ENCODE measurements around the gene RNF151. TPM values are rescaled to one million over a fixed set of nuclear protein-coding genes. Genes with fewer than 3 reads are reported as not detected.
"Not testable (repeated sequence)": the region's sequence is repeated elsewhere in the genome, so short reads cannot be mapped to it uniquely, and the experiment has no call there.

The RNF151 gene
- total RNA-seq, 3 donors from 2014 or later, result 0.40 to 0.42 TPM; not detected in 1

- no peak for DNase-seq
- Mint-ChIP-seq H3K36me3 (ENCODE audit: insufficient read depth) (no peaks in the 10 kb centered on the region), H3K27me3 (ENCODE audit: low read depth) (no peaks in the 10 kb centered on the region), H3K4me1 (ENCODE audit: low read depth) (peaks cover 27% of the 10 kb centered on the region), H3K4me3 (no peak overlapping the region), H3K9me3 (no peaks in the 10 kb centered on the region)
- ATAC-seq, result no peak
Measured at GRCh38 chr16:1945559-1946391, 20.9 kb upstream of the RNF151 start.

- DNase-seq, result no peak
- H3K4me1 Mint-ChIP-seq (ENCODE audit: low read depth), result peaks cover 22% of the 10 kb centered on the region
- no peaks in the 10 kb centered on the region for H3K9me3 Mint-ChIP-seq
- no peaks in the 10 kb centered on the region for H3K36me3 Mint-ChIP-seq (ENCODE audit: insufficient read depth)
- no peak for ATAC-seq
- H3K4me3 Mint-ChIP-seq, result no peak overlapping the region
- no peaks in the 10 kb centered on the region for H3K27me3 Mint-ChIP-seq (ENCODE audit: low read depth)
Measured at GRCh38 chr16:1946495-1947368, 19.9 kb upstream of the RNF151 start.

- Mint-ChIP-seq H3K4me1 (ENCODE audit: low read depth) (peaks cover 17% of the 10 kb centered on the region), H3K36me3 (ENCODE audit: insufficient read depth) (no peaks in the 10 kb centered on the region), H3K27me3 (ENCODE audit: low read depth) (no peaks in the 10 kb centered on the region), H3K4me3 (no peak overlapping the region), H3K9me3 (no peaks in the 10 kb centered on the region)
- DNase-seq (no peak), ATAC-seq (no peak)
Measured at GRCh38 chr16:1947369-1947670, 19.3 kb upstream of the RNF151 start.

- Mint-ChIP-seq H3K4me1 (ENCODE audit: low read depth) (peaks cover 4% of the 10 kb centered on the region), H3K27me3 (ENCODE audit: low read depth) (no peaks in the 10 kb centered on the region), H3K4me3 (no peak overlapping the region), H3K36me3 (ENCODE audit: insufficient read depth) (no peaks in the 10 kb centered on the region), H3K9me3 (no peaks in the 10 kb centered on the region)
- no peak for ATAC-seq
- DNase-seq, result no peak
Measured at GRCh38 chr16:1949507-1949906, 17.1 kb upstream of the RNF151 start.

- H3K4me1 Mint-ChIP-seq (ENCODE audit: low read depth), result peaks cover 2% of the 10 kb centered on the region
- H3K9me3 Mint-ChIP-seq, result no peaks in the 10 kb centered on the region
- H3K27me3 Mint-ChIP-seq (ENCODE audit: low read depth), result no peaks in the 10 kb centered on the region
- ATAC-seq (no peak), DNase-seq (no peak)
- H3K4me3 Mint-ChIP-seq, result no peak overlapping the region
- no peaks in the 10 kb centered on the region for H3K36me3 Mint-ChIP-seq (ENCODE audit: insufficient read depth)
Measured at GRCh38 chr16:1950047-1950446, 16.6 kb upstream of the RNF151 start.

- no peaks in the 10 kb centered on the region for H3K9me3 Mint-ChIP-seq
- DNase-seq (no peak), ATAC-seq (no peak)
- no peak overlapping the region for H3K4me3 Mint-ChIP-seq
- H3K27me3 Mint-ChIP-seq (ENCODE audit: low read depth), result no peaks in the 10 kb centered on the region
- H3K36me3 Mint-ChIP-seq (ENCODE audit: insufficient read depth), result no peaks in the 10 kb centered on the region
- peaks cover 2% of the 10 kb centered on the region for H3K4me1 Mint-ChIP-seq (ENCODE audit: low read depth)
Measured at GRCh38 chr16:1950559-1950958, 16.1 kb upstream of the RNF151 start.

- no peaks in the 10 kb centered on the region for H3K36me3 Mint-ChIP-seq (ENCODE audit: insufficient read depth)
- ATAC-seq (no peak), DNase-seq (no peak)
- no peak overlapping the region for H3K4me3 Mint-ChIP-seq
- peaks cover 2% of the 10 kb centered on the region for H3K4me1 Mint-ChIP-seq (ENCODE audit: low read depth)
- no peaks in the 10 kb centered on the region for H3K27me3 Mint-ChIP-seq (ENCODE audit: low read depth)
- H3K9me3 Mint-ChIP-seq, result no peaks in the 10 kb centered on the region
Measured at GRCh38 chr16:1953734-1954133, 12.9 kb upstream of the RNF151 start.

GRCh38 chr16:1957434-1958142 lies 9.1 kb upstream of the RNF151 start:
- not testable (repeated sequence) for H3K4me3 Mint-ChIP-seq; H3K9me3 Mint-ChIP-seq; DNase-seq; ATAC-seq; H3K27me3 Mint-ChIP-seq (ENCODE audit: low read depth)
- Mint-ChIP-seq H3K4me1 (ENCODE audit: low read depth) (peaks cover 22% of the 10 kb centered on the region), H3K36me3 (ENCODE audit: insufficient read depth) (peaks cover 13% of the 10 kb centered on the region)

GRCh38 chr16:1958143-1958491 lies 8.5 kb upstream of the RNF151 start:
- peaks cover 23% of the 10 kb centered on the region for H3K4me1 Mint-ChIP-seq (ENCODE audit: low read depth)
- not testable (repeated sequence) for DNase-seq; H3K9me3 Mint-ChIP-seq; ATAC-seq; H3K4me3 Mint-ChIP-seq; H3K27me3 Mint-ChIP-seq (ENCODE audit: low read depth)
- H3K36me3 Mint-ChIP-seq (ENCODE audit: insufficient read depth), result peaks cover 18% of the 10 kb centered on the region

GRCh38 chr16:1958715-1959268 lies 7.9 kb upstream of the RNF151 start:
- DNase-seq (no peak), ATAC-seq (no peak)
- Mint-ChIP-seq H3K36me3 (ENCODE audit: insufficient read depth) (peaks cover 23% of the 10 kb centered on the region), H3K4me1 (ENCODE audit: low read depth) (peaks cover 26% of the 10 kb centered on the region), H3K4me3 (peak overlapping the region; percentile 92), H3K9me3 (no peaks in the 10 kb centered on the region), H3K27me3 (ENCODE audit: low read depth) (no peaks in the 10 kb centered on the region)

GRCh38 chr16:1959269-1960039 lies 7.2 kb upstream of the RNF151 start, which contains the start of gene NDUFB10:
Gene NDUFB10 (plus strand): TSS chr16:1959538. CDS start chr16:1959625, 87 bp downstream.
- H3K27me3 Mint-ChIP-seq (ENCODE audit: low read depth), result no peaks in the 10 kb centered on the region
- peak; percentile 63 to 68 for ATAC-seq
- no peaks in the 10 kb centered on the region for H3K9me3 Mint-ChIP-seq
- peaks cover 28% of the 10 kb centered on the region for H3K36me3 Mint-ChIP-seq (ENCODE audit: insufficient read depth)
- peak within 1 kb of the TSS; percentile 92 for H3K4me3 Mint-ChIP-seq
- DNase-seq, result peak; percentile 90
- peaks cover 26% of the 10 kb centered on the region for H3K4me1 Mint-ChIP-seq (ENCODE audit: low read depth)

GRCh38 chr16:1960665-1961630 lies 5.7 kb upstream of the RNF151 start:
- ATAC-seq (peak; percentile 19 to 24), DNase-seq (peak; percentile 36)
- peaks cover 30% of the 10 kb centered on the region for H3K4me1 Mint-ChIP-seq (ENCODE audit: low read depth)
- H3K36me3 Mint-ChIP-seq (ENCODE audit: insufficient read depth), result peaks cover 37% of the 10 kb centered on the region
- peak overlapping the region; percentile 92 for H3K4me3 Mint-ChIP-seq
- no peaks in the 10 kb centered on the region for H3K27me3 Mint-ChIP-seq (ENCODE audit: low read depth)
- H3K9me3 Mint-ChIP-seq, result no peaks in the 10 kb centered on the region

GRCh38 chr16:1961651-1962067 lies 5.0 kb upstream of the RNF151 start:
- peak overlapping the region; percentile 92 for H3K4me3 Mint-ChIP-seq
- no peaks in the 10 kb centered on the region for H3K27me3 Mint-ChIP-seq (ENCODE audit: low read depth)
- peaks cover 30% of the 10 kb centered on the region for H3K4me1 Mint-ChIP-seq (ENCODE audit: low read depth)
- ATAC-seq, result no peak
- DNase-seq, result no peak
- no peaks in the 10 kb centered on the region for H3K9me3 Mint-ChIP-seq
- peaks cover 37% of the 10 kb centered on the region for H3K36me3 Mint-ChIP-seq (ENCODE audit: insufficient read depth)

Measured in activated T-cell treated with anti-CD3 and anti-CD28 coated beads, Interleukin-2, amount 50 U/mL, for 4 hours (primary cell).